H1 (cell line): ENCODE results near the gene LFNG. TPM values are rescaled to one million over a fixed set of nuclear protein-coding genes. Genes with fewer than 3 reads are reported as not detected.

Experiments
- NRF1 ChIP-seq: IDR thresholded peaks from 2 replicates; pipeline ENCODE4 v1.6.1; 2011; ENCODE audit warnings: mild to moderate bottlenecking, low read depth, low read length, improper control_type of control experiment
- RAD21 ChIP-seq, 2 experiments: IDR thresholded peaks in 1 of 2; conservative IDR thresholded peaks in 1 of 2; 2 replicates each; pipeline ENCODE4 v1.6.1; 2011; ENCODE audit warnings: low read depth in 2 of 2, low read length in 2 of 2, improper control_type of control experiment in 1 of 2, inconsistent platforms in 1 of 2, mild to moderate bottlenecking in 1 of 2, moderate library complexity in 1 of 2
- TAF1 ChIP-seq: IDR thresholded peaks from 2 replicates; pipeline ENCODE4 v1.6.1; 2011; ENCODE audit warnings: mild to moderate bottlenecking, low read depth, low read length
- polyA plus RNA-seq, 7 experiments: library from polyadenylated mRNA; depleted of rRNA in 3 of 7; stranded (reverse) in 5 of 7; unstranded in 2 of 7; fragments of >200 nt in 5 of 7; fragments of 200-250 nt in 2 of 7; gene quantifications; 1 replicate in 5 of 7; 2 replicates in 1 of 7; 4 replicates in 1 of 7; pipeline versions ENCODE4 v1.2.1 to v1.2.3, GENCODE V29; 2011 to 2013; ENCODE audit warnings: missing spikeins in 2 of 7, mixed read lengths in 2 of 7
- total RNA-seq: library from RNA; stranded (reverse); fragmentation: NEBNext Ultra II Directional; extraction: Animal tissue kit (Norgen Biotek cat#: 25700); gene quantifications from 2 replicates; pipeline ENCODE4 v1.2.1, GENCODE V29; 2021

Gene LFNG
- total and polyA plus RNA-seq, 2 of the 8 experiments (the other 6 are each of a cell fraction or from before 2014, with no cell fraction given), result 31.6 to 35.6 TPM

DNA sequence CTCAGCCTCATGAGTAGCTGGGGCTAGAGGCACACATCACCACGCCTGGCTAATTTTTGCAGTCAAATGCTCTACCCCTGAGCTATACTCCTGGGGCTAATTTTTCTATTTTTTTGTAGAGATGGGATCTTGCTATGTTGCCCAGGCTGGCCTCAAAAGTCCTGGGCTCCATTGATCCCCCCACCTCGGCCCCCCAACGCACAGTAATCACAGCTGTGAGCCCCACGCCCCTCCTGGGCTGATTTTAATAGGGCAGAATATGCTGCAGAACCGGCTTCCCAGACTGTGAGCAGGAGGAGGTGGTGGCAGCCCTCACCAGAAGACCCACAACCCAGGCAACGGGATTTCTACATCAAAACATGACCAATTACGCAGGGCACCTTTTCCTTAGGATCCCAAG lies 20.6 kb downstream of the LFNG start (continued):
- no peak for TF ChIP-seq TAF1
- no peak for TF ChIP-seq RAD21 (IDR thresholded peaks at IDR 0.05 in 1 of 2, conservative IDR thresholded peaks at IDR 0.05 in 1 of 2; ENCODE audit: low read depth in 2 of 2, low read length in 2 of 2)
- no peak for TF ChIP-seq NRF1
